ENCODE results near the gene EIF3D. TPM values are rescaled to one million over a fixed set of nuclear protein-coding genes. Genes with fewer than 3 reads are reported as not detected.
A peak's percentile ranks its signal among the peaks of the same experiment; 100 is the strongest.

Gene EIF3D
- 462 and 522 TPM in 2 replicates for total RNA-seq

GRCh38 chr22:36528795-36529751, at the start of gene EIF3D:
EIF3D (minus strand) TSS chr22:36529166; CDS start chr22:36526121, 3,045 bp downstream.
- DNase-seq = peak; percentile 100

GRCh38 chr22:36578619-36579018, 49.7 kb upstream of the EIF3D start:
- no peak for DNase-seq

- DNase-seq = no peak
Observed at GRCh38 chr22:36577019-36577418, 48.1 kb upstream of the EIF3D start.

GRCh38 chr22:36574728-36575127, 45.8 kb upstream of the EIF3D start:
- DNase-seq = no peak

GRCh38 chr22:36573815-36574363, 44.9 kb upstream of the EIF3D start:
- DNase-seq = no peak

- no peak for DNase-seq
Observed at GRCh38 chr22:36571991-36572390, 43.0 kb upstream of the EIF3D start.

GRCh38 chr22:36569999-36570398, 41.0 kb upstream of the EIF3D start:
- DNase-seq = peak; percentile 48

GRCh38 chr22:36568846-36569245, 39.9 kb upstream of the EIF3D start:
- DNase-seq = no peak

GRCh38 chr22:36566720-36567119, 37.8 kb upstream of the EIF3D start:
- DNase-seq = no peak

- no peak for DNase-seq
Observed at GRCh38 chr22:36565686-36566085, 36.7 kb upstream of the EIF3D start.

GRCh38 chr22:36565159-36565507, 36.2 kb upstream of the EIF3D start:
- no peak for DNase-seq

- no peak for DNase-seq
Observed at GRCh38 chr22:36564422-36565158, 35.6 kb upstream of the EIF3D start.

- DNase-seq = no peak
Observed at GRCh38 chr22:36563898-36564297, 34.9 kb upstream of the EIF3D start.

- no peak for DNase-seq
Observed at GRCh38 chr22:36563444-36563843, 34.5 kb upstream of the EIF3D start.

- no peak for DNase-seq
Observed at GRCh38 chr22:36563001-36563400, 34.0 kb upstream of the EIF3D start.

- DNase-seq = peak; percentile 74
Observed at GRCh38 chr22:36562261-36562835, 33.4 kb upstream of the EIF3D start.

GRCh38 chr22:36561291-36561811, 32.4 kb upstream of the EIF3D start:
- no peak for DNase-seq

GRCh38 chr22:36560001-36560400, 31.0 kb upstream of the EIF3D start:
- no peak for DNase-seq

GRCh38 chr22:36554098-36554497, 25.1 kb upstream of the EIF3D start:
- DNase-seq = no peak

GRCh38 chr22:36552289-36552688, 23.3 kb upstream of the EIF3D start:
- no peak for DNase-seq

GRCh38 chr22:36550701-36551495, 21.9 kb upstream of the EIF3D start:
- DNase-seq = no peak

GRCh38 chr22:36549033-36549432, 20.1 kb upstream of the EIF3D start:
- DNase-seq = no peak

Measured in dermis blood vessel endothelial cell (primary cell).